Measurements from ENCODE around the gene ARMCX4. TPM values are rescaled to one million over a fixed set of nuclear protein-coding genes. Genes with fewer than 3 reads are reported as not detected.

The ARMCX4 gene
- total RNA-seq, 1 experiment from 2014 or later: 0.15 TPM

DNA sequence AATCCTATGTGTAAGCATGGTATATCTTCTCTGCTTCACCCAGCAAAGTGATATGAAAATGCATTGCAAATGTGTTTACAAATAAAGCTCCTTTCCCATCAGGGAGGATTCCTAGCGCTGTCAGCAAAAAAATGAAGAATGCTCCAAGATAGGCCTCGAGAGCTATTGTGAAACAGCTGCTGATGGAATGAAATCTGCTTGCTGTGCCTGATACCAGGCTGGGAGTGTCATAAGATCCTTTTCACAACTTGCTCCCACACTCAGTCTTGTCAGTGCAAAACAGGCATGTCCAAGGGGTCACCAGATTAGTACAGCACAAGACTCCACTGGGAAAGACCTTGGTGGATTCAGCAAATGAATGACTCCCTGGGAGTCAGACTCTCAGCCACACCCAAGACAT lies 43.2 kb upstream of the ARMCX4 start:
- Histone ChIP-seq H3K27me3 (ENCODE audit: insufficient read depth, low read length) (no peaks in the 10 kb centered on the region), H4K20me1 (ENCODE audit: insufficient read depth) (no peaks in the 10 kb centered on the region), H3K9me2 (ENCODE audit: insufficient read depth) (no peaks in the 10 kb centered on the region), H3K9ac (ENCODE audit: low read length) (no peak overlapping the region), H3K27ac (ENCODE audit: low read depth, low read length) (no peak overlapping the region), H3K79me2 (ENCODE audit: insufficient read depth, low read length) (no peaks in the 10 kb centered on the region), H3K4me3 (replicated peaks in 1 of 2; ENCODE audit: low read depth in 1 of 2, low read length in 2 of 2) (no peak overlapping the region), H3K4me1 (ENCODE audit: control insufficient read depth in 1 of 2, insufficient read depth in 2 of 2, low read length in 2 of 2) (no peaks in the 10 kb centered on the region), H3K4me2 (ENCODE audit: low read length) (no peak overlapping the region), H2AFZ (ENCODE audit: low read depth, low read length, poor library complexity, severe bottlenecking) (no peak overlapping the region), H3K36me3 (ENCODE audit: control insufficient read depth in 1 of 2, insufficient read depth in 2 of 2, low read length in 2 of 2) (no peaks in the 10 kb centered on the region), H3K9me3 (ENCODE audit: control insufficient read depth in 1 of 2, insufficient read depth in 1 of 2, low read depth in 1 of 2, low read length in 2 of 2) (no peaks in the 10 kb centered on the region)
- ATAC-seq (no peak), DNase-seq (ENCODE audit: low read depth, low spot score) (no peak)
- intact Hi-C loops (cut with micrococcal nuclease): no loop called here
- no TSS peak for BruUV-seq (replicated peaks)
- ChIA-PET CTCF (no interaction called here), POLR2A (no interaction called here), RAD21 (ENCODE audit: low non-redundant PET in 1 of 2, low total read pairs in 2 of 2, uncharacterized antibody in 2 of 2, unreplicated experiment in 2 of 2) (no interaction called here)
- TF ChIP-seq TCF7L2 (IDR thresholded peaks at IDR 0.05; ENCODE audit: borderline replicate concordance, extremely low read depth, insufficient read depth, insufficient read length): no peak
- no peak for TF ChIP-seq ELF1 (IDR thresholded peaks at IDR 0.05; ENCODE audit: borderline replicate concordance, low read depth)
- TF ChIP-seq YY1 (IDR thresholded peaks at IDR 0.05; ENCODE audit: extremely low read depth, insufficient replicate concordance, low read depth, low read length): no peak
- TF ChIP-seq RAD21 (IDR thresholded peaks at IDR 0.05; ENCODE audit: low read depth): no peak
- TF ChIP-seq, protein P1, sequence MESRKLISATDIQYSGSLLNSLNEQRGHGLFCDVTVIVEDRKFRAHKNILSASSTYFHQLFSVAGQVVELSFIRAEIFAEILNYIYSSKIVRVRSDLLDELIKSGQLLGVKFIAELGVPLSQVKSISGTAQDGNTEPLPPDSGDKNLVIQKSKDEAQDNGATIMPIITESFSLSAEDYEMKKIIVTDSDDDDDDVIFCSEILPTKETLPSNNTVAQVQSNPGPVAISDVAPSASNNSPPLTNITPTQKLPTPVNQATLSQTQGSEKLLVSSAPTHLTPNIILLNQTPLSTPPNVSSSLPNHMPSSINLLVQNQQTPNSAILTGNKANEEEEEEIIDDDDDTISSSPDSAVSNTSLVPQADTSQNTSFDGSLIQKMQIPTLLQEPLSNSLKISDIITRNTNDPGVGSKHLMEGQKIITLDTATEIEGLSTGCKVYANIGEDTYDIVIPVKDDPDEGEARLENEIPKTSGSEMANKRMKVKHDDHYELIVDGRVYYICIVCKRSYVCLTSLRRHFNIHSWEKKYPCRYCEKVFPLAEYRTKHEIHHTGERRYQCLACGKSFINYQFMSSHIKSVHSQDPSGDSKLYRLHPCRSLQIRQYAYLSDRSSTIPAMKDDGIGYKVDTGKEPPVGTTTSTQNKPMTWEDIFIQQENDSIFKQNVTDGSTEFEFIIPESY (IDR thresholded peaks at IDR 0.05; ENCODE audit: extremely low read depth, insufficient replicate concordance, low read length): no peak
- no peak for TF ChIP-seq POLR2A (IDR thresholded peaks at IDR 0.05; ENCODE audit: borderline replicate concordance, extremely low read depth, insufficient read depth, insufficient read length)
- TF ChIP-seq, protein P2, sequence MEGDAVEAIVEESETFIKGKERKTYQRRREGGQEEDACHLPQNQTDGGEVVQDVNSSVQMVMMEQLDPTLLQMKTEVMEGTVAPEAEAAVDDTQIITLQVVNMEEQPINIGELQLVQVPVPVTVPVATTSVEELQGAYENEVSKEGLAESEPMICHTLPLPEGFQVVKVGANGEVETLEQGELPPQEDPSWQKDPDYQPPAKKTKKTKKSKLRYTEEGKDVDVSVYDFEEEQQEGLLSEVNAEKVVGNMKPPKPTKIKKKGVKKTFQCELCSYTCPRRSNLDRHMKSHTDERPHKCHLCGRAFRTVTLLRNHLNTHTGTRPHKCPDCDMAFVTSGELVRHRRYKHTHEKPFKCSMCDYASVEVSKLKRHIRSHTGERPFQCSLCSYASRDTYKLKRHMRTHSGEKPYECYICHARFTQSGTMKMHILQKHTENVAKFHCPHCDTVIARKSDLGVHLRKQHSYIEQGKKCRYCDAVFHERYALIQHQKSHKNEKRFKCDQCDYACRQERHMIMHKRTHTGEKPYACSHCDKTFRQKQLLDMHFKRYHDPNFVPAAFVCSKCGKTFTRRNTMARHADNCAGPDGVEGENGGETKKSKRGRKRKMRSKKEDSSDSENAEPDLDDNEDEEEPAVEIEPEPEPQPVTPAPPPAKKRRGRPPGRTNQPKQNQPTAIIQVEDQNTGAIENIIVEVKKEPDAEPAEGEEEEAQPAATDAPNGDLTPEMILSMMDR (IDR thresholded peaks at IDR 0.05 in 2 of 3, conservative IDR thresholded peaks at IDR 0.05 in 1 of 3; ENCODE audit: borderline replicate concordance in 1 of 3, insufficient read depth in 1 of 3, low read depth in 2 of 3, low read length in 2 of 3): no peak
- no peak for TF ChIP-seq CBX3 (IDR thresholded peaks at IDR 0.05; ENCODE audit: low read depth)
- TF ChIP-seq ZFX (IDR thresholded peaks at IDR 0.05): no peak
- TF ChIP-seq, protein P3, sequence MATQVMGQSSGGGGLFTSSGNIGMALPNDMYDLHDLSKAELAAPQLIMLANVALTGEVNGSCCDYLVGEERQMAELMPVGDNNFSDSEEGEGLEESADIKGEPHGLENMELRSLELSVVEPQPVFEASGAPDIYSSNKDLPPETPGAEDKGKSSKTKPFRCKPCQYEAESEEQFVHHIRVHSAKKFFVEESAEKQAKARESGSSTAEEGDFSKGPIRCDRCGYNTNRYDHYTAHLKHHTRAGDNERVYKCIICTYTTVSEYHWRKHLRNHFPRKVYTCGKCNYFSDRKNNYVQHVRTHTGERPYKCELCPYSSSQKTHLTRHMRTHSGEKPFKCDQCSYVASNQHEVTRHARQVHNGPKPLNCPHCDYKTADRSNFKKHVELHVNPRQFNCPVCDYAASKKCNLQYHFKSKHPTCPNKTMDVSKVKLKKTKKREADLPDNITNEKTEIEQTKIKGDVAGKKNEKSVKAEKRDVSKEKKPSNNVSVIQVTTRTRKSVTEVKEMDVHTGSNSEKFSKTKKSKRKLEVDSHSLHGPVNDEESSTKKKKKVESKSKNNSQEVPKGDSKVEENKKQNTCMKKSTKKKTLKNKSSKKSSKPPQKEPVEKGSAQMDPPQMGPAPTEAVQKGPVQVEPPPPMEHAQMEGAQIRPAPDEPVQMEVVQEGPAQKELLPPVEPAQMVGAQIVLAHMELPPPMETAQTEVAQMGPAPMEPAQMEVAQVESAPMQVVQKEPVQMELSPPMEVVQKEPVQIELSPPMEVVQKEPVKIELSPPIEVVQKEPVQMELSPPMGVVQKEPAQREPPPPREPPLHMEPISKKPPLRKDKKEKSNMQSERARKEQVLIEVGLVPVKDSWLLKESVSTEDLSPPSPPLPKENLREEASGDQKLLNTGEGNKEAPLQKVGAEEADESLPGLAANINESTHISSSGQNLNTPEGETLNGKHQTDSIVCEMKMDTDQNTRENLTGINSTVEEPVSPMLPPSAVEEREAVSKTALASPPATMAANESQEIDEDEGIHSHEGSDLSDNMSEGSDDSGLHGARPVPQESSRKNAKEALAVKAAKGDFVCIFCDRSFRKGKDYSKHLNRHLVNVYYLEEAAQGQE (IDR thresholded peaks at IDR 0.05; ENCODE audit: low read depth): no peak

Measured in HCT116 (cell line).